ENCODE measurements around the gene S100A4.
"Not testable (repeated sequence)": the region's sequence is repeated elsewhere in the genome, so short reads cannot be mapped to it uniquely, and the experiment has no call there.

S100A4 gene

DNA sequence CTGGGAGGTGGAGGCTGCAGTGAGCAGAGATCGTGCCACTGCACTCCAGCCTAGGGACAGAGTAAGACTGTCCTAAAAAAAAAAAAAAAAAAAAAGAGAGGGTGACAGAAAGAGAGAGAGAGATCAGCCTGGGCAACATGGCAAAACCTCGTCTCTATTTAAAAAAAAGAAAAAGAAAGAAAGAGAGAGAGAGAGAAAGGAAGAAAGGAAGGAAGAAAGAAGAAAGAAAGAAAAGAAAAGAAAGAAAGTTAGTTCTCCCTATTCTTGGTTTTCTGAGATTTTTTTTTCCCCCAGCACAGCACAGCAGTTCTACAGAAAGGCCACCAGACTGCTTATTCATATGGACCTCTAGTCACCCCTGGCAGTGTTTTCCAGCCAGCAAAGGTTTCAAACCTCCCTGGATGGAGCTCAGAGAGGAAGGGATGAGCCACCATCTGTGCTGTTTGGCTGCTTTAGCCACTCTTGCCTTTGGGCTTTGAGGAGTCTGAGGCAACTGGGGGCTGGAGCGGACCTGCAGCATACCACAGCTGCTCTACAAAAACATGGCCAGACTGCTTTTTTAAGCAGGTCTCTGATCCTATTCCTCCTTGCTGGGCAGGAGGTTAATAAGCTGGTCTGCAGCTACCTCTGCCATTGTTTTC lies 20.4 kb downstream of the S100A4 start:
- H3K27ac ChIP-seq = no peak overlapping the region
- no peak for TF ChIP-seq ZFX (IDR thresholded peaks at IDR 0.05; ENCODE audit: borderline replicate concordance)
- TF ChIP-seq, protein P1, sequence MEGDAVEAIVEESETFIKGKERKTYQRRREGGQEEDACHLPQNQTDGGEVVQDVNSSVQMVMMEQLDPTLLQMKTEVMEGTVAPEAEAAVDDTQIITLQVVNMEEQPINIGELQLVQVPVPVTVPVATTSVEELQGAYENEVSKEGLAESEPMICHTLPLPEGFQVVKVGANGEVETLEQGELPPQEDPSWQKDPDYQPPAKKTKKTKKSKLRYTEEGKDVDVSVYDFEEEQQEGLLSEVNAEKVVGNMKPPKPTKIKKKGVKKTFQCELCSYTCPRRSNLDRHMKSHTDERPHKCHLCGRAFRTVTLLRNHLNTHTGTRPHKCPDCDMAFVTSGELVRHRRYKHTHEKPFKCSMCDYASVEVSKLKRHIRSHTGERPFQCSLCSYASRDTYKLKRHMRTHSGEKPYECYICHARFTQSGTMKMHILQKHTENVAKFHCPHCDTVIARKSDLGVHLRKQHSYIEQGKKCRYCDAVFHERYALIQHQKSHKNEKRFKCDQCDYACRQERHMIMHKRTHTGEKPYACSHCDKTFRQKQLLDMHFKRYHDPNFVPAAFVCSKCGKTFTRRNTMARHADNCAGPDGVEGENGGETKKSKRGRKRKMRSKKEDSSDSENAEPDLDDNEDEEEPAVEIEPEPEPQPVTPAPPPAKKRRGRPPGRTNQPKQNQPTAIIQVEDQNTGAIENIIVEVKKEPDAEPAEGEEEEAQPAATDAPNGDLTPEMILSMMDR (IDR thresholded peaks at IDR 0.05) = no peak

DNA sequence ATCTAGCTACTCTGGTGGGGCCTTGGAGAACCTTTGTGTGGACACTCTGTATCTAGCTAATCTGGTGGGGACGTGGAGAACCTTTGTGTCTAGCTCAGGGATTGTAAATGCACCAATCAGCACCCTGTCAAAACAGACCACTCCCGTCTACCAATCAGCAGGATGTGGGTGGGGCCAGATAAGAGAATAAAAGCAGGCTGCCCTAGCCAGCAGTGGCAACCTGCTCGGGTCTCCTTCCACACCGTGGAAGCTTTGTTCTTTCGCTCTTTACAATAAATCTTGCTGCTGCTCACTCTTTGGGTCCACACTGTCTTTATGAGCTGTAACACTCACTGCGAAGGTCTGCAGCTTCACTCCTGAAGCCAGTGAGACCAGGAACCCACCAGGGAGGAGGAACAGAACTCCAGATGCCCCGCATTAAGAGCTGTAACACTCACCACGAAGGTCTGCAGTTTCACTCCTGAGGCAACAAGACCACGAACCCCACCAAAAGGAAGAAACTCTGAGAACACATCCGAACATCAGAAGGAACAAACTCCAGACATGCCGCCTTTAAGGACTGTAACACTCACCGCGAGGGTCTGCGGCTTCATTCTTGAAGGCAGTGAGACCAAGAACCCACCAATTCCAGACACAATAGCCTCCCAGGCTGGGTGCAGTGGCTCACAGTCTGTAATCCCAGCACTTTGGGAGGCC lies 23.1 kb downstream of the S100A4 start:
- H3K27ac ChIP-seq = not testable (repeated sequence)

DNA sequence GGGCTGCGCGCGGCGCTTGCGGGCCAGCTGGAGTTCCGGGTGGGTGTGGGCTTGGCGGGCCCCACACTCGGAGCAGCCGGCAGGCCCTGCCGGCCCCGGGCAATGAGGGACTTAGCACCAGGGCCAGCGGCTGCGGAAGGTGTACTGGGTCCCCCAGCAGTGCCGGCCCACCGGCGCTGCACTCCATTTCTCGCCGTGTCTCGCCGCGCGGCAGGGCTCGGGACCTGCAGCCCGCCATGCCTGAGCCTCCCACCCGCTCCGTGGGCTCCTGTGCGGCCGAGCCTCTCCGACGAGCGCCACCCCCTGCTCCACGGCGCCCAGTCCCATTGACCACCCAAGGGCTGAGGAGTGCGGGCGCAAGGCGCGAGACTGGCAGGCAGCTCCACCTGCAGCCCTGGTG lies 23.8 kb downstream of the S100A4 start:
- H3K27ac ChIP-seq = not testable (repeated sequence)

DNA sequence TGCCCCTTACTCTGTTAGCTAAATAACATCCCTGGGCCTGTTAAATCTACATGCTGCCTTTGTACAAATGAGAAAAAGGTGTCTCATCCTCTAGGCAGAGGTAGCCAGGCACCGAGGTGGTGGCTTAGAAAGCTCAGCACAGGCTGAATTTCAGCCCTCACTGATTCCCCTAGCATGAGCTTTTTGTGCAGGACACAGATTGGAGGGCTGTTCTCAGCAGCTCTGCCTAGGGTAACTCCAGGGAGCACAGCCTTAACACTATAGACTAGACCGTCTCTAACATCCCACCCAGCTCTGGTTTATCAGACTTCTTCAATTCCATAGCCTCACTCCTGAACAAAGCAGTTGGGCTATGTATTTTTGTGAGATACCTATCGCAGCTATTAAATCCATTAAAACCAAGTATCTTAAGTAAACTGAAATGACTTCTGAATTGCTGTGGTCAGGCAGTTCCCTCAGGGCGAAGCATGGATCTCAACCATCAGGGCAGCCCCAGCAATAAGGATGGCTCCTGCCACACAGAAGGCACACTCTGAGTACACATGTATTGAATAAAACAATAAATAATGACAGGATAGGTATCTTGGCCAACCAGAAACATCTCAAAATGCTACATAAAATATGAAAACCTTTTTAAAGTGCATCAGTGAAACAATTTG lies 24.7 kb downstream of the S100A4 start:
- H3K27ac ChIP-seq = no peak overlapping the region
- no peak for TF ChIP-seq ZFX (IDR thresholded peaks at IDR 0.05; ENCODE audit: borderline replicate concordance)
- TF ChIP-seq, protein P1 (IDR thresholded peaks at IDR 0.05) = no peak

DNA sequence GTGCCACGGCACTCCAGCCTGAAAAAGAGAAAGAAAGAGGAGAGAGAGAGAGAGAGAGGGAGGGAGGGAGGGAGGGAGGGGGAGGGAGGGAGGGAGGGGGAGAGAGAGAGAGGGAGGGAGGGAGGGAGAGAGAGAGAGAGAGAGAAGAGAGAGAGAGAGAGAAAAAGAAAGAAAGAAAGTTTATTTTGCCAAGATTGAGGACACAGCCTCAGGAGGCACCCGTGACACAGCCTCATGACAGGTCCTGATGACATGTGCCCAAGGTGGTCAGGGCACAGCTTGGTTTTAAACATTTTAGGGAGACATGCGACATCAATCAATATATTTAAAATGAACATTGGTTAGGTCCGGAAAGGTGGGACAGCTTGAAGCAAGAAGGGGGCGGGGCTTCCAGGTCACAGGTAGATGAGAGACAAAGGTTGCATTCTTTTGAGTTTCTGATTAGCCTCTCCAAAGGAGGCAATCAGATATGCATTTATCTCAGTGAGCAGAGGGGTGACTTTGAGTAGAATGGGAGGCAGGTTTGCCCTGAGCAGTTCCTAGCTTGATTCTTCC lies 25.4 kb downstream of the S100A4 start:
- not testable (repeated sequence) for H3K27ac ChIP-seq

DNA sequence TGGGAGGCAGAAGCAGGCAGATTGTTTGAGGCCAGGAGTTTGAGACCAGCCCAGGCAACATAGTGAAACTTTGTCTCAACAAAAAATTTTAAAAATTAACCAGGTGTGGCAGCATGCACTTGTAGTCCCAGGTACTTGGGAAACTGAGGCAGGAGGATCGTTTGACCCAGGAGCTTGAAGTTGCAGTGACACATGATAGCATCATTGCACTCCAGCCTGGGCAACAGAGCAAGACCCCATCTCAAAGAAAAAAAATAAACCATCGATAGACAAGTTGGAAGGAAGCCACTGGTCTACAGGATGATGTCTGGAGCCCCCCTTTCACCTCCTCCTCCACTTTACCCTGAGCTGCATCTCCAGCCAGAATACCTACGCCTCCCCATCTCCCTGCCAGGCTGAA lies 26.4 kb downstream of the S100A4 start:
- no peak overlapping the region for H3K27ac ChIP-seq
- TF ChIP-seq, protein P1 (IDR thresholded peaks at IDR 0.05) = no peak
- TF ChIP-seq ZFX (IDR thresholded peaks at IDR 0.05; ENCODE audit: borderline replicate concordance) = no peak

DNA sequence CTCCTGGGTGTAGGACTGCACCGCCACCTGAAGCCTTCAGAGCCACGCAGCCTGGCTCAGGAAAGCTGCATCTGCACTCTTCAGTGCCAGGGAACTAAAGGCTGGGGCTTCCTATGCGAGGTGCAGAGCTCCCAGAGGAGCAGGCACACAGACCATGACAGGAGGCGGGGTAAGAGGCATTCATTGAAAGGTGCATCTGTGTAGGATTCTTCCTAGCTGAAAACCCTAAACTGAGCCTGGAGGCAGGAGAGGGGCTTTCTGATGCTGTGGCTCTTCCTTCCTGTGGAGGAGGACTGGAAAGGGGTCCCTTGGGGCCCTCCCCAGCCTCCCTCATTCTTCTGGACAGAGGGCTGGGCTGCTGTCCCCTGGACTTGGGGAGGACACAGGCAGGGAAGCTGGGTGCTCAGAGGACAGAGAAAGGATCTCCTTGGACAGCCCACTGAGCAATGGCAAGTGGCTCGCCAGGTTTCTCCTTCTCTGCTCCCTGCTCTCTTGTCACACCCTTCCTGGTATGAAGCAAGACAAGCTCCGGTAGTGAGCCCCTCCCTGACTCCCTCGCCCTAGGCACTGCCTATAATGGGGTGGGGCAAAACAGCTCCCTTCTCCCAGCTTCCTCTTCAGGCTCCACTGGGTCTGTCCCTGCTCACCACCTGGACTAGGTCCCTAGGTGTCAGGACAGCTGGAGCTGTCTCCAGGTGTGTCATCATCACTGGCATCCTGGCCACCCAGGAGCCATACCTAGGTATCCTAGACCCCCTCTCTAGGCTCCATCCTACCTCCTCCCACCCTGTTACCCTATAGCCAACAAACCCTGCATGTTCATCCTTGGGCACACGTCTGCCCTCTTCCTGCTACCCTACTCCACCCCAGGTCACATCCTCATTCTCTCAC lies 29.9 kb downstream of the S100A4 start:
- H3K27ac ChIP-seq = peak overlapping the region; percentile 45
- TF ChIP-seq, protein P1 (IDR thresholded peaks at IDR 0.05) = no peak
- no peak for TF ChIP-seq ZFX (IDR thresholded peaks at IDR 0.05; ENCODE audit: borderline replicate concordance)

DNA sequence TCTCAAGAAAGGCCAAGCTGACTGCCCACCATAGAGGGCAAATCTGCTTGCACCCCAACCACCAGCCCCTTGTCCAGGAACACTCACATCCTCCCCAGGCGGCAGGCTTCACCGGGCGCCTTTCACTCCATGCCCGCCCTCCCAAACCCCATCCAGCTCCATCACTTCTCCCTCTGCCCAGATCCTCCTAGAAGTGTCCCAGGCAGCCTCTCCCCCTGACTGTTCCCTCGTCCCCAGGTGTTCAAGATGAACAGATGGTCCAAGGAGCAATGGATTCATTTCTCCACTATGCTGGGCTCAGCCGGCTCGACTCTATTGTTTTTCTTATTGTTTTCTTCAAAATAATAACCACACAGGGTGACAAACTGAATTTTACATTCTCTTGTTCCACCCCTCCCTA lies 31.9 kb downstream of the S100A4 start:
- no peak overlapping the region for H3K27ac ChIP-seq
- TF ChIP-seq, protein P1 (IDR thresholded peaks at IDR 0.05) = no peak
- TF ChIP-seq ZFX (IDR thresholded peaks at IDR 0.05; ENCODE audit: borderline replicate concordance) = no peak

Data from 22Rv1 (cell line).